GM19240 (cell line): ENCODE results near the gene SURF2.

ENCODE experiments used
- DNase-seq: peaks from one replicate; pipeline ENCODE4 v3.0.0; 2011; ENCODE audit warnings: low spot score; ENCODE audit not compliant: insufficient read length

Gene SURF2

DNA sequence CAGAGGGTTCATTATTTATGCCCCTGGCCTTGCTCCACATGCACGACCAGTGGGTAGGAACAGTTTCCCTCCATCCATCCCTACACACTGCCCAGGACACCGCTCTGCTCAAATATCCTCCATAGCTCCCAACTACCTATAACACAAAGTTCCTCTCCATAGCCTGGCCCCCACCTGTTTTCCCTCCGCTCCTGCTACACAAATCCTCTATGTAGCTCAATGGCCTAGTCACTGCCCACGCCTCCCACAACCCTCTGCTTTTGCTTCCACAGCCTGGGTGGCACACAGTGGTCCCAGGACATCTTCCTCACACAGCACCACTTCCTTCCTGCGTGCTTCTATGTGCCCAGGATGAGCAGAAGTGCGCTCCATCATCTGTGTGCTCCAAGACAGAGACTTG, 41.0 kb downstream of the SURF2 start:
- no peak for DNase-seq

DNA sequence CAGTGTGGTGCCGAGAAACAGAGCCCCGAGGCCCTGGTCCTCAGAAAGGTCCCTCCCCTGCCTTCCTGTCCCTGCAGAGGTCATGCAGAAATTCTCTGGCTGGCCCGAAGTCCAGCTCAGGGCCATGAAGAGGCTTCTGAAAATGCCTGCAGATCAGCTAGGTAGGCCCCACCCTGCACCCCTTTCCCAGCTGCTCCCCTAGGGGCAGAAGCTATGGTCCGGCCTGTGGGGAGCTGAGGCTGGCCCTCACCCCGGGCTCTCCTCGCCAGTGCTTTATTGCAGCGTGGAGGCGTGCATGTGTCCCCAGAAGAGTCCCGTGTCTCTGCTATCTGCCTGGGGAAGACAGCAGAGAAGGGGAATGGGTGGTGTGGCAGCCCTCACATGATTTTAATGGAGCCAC, 41.5 kb downstream of the SURF2 start:
- no peak for DNase-seq

DNA sequence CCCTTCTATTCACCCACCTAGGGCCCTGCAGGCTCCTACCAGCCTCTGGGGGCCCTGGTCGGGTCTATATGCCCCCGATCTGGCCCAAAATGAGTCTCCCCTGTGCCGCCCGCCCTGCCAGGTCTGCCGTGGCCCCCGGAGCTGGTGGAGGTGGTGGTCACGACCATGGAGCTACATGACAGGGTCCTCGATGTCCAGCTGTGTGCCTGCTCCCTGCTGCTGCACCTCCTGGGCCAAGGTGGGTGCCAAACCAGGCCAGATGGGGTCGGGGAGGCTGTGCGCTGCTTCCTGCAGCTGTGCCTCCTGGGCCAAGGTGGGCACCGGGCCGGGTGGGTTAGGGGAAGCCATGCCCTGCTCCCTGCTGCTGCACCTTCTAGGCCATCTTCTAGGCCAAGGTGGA, 43.9 kb downstream of the SURF2 start:
- DNase-seq: no peak

- no peak for DNase-seq
Measured at GRCh38 chr9:133401588-133401987, 45.2 kb downstream of the SURF2 start.

DNA sequence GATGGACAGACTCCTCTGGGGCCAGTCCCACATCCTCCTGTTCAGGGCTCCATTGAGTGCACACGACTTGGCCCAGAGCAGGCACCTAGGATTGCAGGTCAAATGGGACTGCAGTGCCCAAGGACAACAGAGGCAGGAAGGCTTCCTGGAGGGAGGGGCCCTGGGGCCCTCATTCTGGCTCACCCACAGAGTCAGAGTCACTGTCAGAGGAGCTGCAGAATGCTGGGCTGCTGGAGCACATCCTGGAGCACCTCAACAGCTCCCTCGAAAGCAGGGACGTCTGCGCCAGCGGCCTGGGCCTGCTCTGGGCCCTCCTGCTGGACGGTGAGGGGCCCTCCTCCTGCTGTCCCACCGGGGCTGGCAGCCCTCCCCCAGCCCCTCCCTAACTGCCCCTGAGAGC, 46.3 kb downstream of the SURF2 start:
- no peak for DNase-seq

- no peak for DNase-seq
Measured at GRCh38 chr9:133403766-133404453, 47.6 kb downstream of the SURF2 start.

- no peak for DNase-seq
Measured at GRCh38 chr9:133404454-133405002, 48.2 kb downstream of the SURF2 start.

DNA sequence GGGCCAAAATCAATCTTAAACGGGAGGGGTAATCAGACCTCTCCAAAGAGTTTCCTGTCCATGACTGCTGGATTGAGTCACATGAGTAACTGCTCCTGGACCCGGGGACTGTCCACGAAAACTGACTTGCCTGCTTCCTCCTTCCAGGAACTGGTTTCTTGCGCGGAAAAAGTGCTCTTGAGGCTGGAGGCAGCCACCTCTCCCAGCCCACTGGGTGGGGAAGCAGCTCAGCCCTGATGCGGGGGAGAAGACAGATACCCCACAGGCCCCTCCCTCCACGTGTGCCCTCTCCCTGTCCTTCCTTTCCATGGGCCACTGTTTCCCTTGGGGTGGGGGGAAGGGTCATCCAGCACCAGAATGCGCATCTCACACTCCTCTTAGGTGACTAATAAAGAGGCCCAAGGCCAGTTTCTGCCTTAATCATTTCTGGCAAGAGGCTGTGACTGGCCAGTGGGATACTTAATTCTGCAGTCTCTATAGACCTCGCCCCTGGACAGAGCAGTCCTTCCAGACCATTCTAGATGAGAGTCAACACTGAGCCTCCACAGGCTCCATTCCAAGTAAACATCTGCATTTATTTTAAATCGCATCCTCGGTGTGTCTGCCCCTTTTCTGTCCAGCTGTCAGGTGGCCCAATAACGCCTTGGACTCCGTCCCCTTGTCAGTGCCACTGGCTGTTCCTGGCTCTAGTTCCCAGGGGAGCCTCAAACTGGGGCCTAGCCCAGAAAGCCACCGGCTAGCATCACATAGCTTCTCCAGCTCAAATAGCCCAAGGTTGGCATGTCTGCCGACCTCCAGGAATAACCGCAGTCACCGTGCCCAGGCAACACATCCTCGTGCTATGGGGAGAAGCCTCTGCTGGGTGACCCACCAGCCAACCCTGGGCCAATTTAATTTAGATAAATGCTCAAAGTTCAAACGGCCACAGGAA, 49.4 kb downstream of the SURF2 start:
- DNase-seq: no peak

DNA sequence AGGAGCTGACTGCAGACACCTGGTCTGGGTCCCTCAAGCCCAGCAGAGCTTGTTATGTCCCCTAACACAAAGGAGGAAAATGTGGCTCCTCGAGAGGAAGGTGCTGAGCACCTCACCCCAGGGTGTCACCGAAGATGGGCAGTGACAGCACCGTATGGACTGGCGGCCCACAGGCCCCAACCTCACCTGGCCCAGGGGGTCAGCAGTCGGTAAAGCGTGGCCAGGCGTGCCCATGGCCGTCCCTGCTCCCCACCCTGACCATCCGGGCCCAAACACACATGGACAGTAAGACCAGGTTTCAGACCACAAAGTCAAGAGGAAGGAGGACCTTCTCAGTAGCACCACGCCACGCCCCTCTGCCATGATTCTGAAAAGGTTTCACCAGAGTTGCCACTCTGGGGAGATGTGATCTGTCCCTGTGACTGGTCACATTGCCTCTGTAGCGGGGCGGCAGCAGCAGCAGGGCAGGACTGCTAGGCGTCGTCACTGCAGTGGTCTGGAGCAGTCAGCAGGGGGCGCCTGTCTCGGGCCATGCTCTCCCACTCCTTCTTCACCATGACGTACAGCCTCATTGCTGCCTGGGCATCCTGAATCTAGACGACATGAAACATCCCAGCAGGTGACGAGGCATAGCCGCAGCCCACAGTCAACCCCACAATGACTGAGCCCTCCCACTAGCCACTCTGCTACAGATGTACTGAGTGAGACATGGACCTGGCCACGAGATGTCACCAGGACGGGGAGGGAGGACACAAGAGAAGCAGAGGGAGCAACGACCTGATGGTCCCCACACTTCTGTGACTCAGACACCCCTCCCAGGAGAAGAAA, 50.3 kb downstream of the SURF2 start:
- DNase-seq: peak; percentile 63

GRCh38 chr9:133408042-133408441, 51.7 kb downstream of the SURF2 start:
- DNase-seq: no peak
